ENCODE data around the gene SLC36A3. TPM values are rescaled to one million over a fixed set of nuclear protein-coding genes. Genes with fewer than 3 reads are reported as not detected.
"Not testable (repeated sequence)": the region's sequence is repeated elsewhere in the genome, so short reads cannot be mapped to it uniquely, and the experiment has no call there.

Gene SLC36A3
- total RNA-seq, 1 donor from 2014 or later = not detected

DNA sequence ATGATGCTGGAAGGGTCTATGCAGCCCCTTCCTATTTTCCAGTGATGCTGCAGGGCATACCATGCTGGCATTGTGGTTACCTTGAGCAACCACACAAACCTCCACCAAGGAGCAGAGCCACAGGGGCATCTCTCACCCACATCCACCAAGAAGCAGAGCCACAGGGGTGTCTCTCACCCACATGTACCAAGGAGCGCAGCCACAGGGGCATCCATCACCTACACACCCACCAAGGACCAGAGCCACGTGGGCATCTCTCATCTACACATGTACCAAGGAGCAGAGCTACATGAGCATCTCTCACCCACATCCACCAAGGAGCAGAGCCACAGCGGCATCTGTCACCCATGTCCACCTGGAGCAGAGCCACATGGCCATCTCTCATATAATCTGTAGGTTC, 59.4 kb downstream of the SLC36A3 start:
- no peak overlapping the region for H3K27ac Mint-ChIP-seq (ENCODE audit: unreplicated experiment)

DNA sequence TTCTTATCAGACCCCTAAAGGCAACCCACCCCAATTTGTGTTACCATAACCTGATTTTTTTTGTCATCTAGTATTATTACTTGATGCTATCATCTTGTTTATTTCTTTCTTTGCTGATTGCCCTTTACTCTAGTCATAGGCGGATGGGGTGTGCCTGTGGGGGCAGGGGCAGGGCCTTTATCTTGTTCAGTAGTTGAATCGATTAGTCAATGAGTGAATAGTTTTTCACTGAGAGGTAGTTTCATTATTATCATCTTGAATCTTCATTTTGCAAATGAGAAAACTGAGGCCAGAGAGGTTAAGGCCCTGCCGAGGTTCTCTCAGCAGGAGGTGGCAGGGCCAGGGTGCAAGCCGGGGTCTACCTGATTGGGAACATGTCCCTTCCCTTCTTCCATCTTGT, 60.0 kb downstream of the SLC36A3 start:
- Mint-ChIP-seq H3K4me3 (no peak overlapping the region), H3K9me3 (no peaks in the 10 kb centered on the region), H3K27ac (ENCODE audit: unreplicated experiment) (no peak overlapping the region), H3K4me1 (peaks cover 2% of the 10 kb centered on the region), H3K36me3 (ENCODE audit: low read depth) (no peaks in the 10 kb centered on the region), H3K27me3 (ENCODE audit: low read depth) (no peaks in the 10 kb centered on the region)
- DNase-seq (ENCODE audit: low read depth, low spot score) = no peak
- TF ChIP-seq, protein P1, sequence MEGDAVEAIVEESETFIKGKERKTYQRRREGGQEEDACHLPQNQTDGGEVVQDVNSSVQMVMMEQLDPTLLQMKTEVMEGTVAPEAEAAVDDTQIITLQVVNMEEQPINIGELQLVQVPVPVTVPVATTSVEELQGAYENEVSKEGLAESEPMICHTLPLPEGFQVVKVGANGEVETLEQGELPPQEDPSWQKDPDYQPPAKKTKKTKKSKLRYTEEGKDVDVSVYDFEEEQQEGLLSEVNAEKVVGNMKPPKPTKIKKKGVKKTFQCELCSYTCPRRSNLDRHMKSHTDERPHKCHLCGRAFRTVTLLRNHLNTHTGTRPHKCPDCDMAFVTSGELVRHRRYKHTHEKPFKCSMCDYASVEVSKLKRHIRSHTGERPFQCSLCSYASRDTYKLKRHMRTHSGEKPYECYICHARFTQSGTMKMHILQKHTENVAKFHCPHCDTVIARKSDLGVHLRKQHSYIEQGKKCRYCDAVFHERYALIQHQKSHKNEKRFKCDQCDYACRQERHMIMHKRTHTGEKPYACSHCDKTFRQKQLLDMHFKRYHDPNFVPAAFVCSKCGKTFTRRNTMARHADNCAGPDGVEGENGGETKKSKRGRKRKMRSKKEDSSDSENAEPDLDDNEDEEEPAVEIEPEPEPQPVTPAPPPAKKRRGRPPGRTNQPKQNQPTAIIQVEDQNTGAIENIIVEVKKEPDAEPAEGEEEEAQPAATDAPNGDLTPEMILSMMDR (conservative IDR thresholded peaks at IDR 0.05) = no peak

More for the DNA sequence above, 59.4 kb downstream of the SLC36A3 start:
- no peak for DNase-seq (ENCODE audit: low read depth, low spot score)
- no peak overlapping the region for H3K4me3 Mint-ChIP-seq
- H3K27me3 Mint-ChIP-seq (ENCODE audit: low read depth) = no peaks in the 10 kb centered on the region
- no peaks in the 10 kb centered on the region for H3K9me3 Mint-ChIP-seq
- H3K4me1 Mint-ChIP-seq = no peaks in the 10 kb centered on the region
- TF ChIP-seq, protein P1 (conservative IDR thresholded peaks at IDR 0.05) = no peak
- H3K36me3 Mint-ChIP-seq (ENCODE audit: low read depth) = no peaks in the 10 kb centered on the region

DNA sequence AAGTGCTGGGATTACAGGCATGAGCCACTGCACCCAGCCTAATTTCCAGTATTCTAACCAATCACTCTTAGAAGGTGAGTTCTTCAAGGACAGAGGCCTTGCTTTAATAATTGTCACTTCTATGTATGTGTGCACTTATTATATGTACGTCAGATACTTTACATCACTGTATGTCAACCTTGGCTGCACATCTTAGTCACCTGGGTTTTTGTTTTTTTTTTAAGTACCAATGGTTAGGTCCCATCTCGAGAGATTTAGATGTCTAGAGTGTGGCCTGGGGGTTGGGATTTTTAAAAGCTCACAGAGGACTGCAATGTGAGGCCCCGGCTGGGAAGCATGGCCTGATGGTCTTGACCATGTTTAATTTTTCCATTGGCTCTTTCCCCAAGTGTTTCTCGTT, 60.4 kb downstream of the SLC36A3 start:
- Mint-ChIP-seq H3K9me3 (no peaks in the 10 kb centered on the region), H3K4me1 (peaks cover 6% of the 10 kb centered on the region), H3K27me3 (ENCODE audit: low read depth) (no peaks in the 10 kb centered on the region), H3K4me3 (no peak overlapping the region), H3K27ac (ENCODE audit: unreplicated experiment) (no peak overlapping the region), H3K36me3 (ENCODE audit: low read depth) (no peaks in the 10 kb centered on the region)
- DNase-seq (ENCODE audit: low read depth, low spot score) = no peak
- TF ChIP-seq, protein P1 (conservative IDR thresholded peaks at IDR 0.05) = no peak

GRCh38 chr5:151240924-151241635, 62.5 kb downstream of the SLC36A3 start:
- DNase-seq (ENCODE audit: low read depth, low spot score) = no peak
- H3K27me3 Mint-ChIP-seq (ENCODE audit: low read depth) = no peaks in the 10 kb centered on the region
- H3K27ac Mint-ChIP-seq (ENCODE audit: unreplicated experiment) = no peak overlapping the region
- peaks cover 9% of the 10 kb centered on the region for H3K4me1 Mint-ChIP-seq
- H3K4me3 Mint-ChIP-seq = no peak overlapping the region
- H3K9me3 Mint-ChIP-seq = no peaks in the 10 kb centered on the region
- H3K36me3 Mint-ChIP-seq (ENCODE audit: low read depth) = no peaks in the 10 kb centered on the region
- TF ChIP-seq, protein P1 (conservative IDR thresholded peaks at IDR 0.05) = no peak

GRCh38 chr5:151240268-151240835, 63.2 kb downstream of the SLC36A3 start:
- H3K27ac Mint-ChIP-seq (ENCODE audit: unreplicated experiment); H3K27me3 Mint-ChIP-seq (ENCODE audit: low read depth); H3K9me3 Mint-ChIP-seq; H3K36me3 Mint-ChIP-seq (ENCODE audit: low read depth); DNase-seq (ENCODE audit: low read depth, low spot score); H3K4me1 Mint-ChIP-seq; H3K4me3 Mint-ChIP-seq: not testable (repeated sequence)

GRCh38 chr5:151239237-151239861, 64.2 kb downstream of the SLC36A3 start:
- DNase-seq (ENCODE audit: low read depth, low spot score) = peak; percentile 54
- no peaks in the 10 kb centered on the region for H3K36me3 Mint-ChIP-seq (ENCODE audit: low read depth)

More at GRCh38 chr5:151239237-151239861, 64.2 kb downstream of the SLC36A3 start:
- H3K27ac Mint-ChIP-seq (ENCODE audit: unreplicated experiment) = no peak overlapping the region
- H3K4me3 Mint-ChIP-seq = no peak overlapping the region
- H3K4me1 Mint-ChIP-seq = peaks cover 9% of the 10 kb centered on the region
- no peaks in the 10 kb centered on the region for H3K9me3 Mint-ChIP-seq
- TF ChIP-seq, protein P1 (conservative IDR thresholded peaks at IDR 0.05) = peak; percentile 72
- H3K27me3 Mint-ChIP-seq (ENCODE audit: low read depth) = no peaks in the 10 kb centered on the region
